Measurements from ENCODE around the gene C12orf42. TPM values are rescaled to one million over a fixed set of nuclear protein-coding genes. Genes with fewer than 3 reads are reported as not detected.

C12orf42 gene
- total and polyA plus RNA-seq, 7 donors = not detected

DNA sequence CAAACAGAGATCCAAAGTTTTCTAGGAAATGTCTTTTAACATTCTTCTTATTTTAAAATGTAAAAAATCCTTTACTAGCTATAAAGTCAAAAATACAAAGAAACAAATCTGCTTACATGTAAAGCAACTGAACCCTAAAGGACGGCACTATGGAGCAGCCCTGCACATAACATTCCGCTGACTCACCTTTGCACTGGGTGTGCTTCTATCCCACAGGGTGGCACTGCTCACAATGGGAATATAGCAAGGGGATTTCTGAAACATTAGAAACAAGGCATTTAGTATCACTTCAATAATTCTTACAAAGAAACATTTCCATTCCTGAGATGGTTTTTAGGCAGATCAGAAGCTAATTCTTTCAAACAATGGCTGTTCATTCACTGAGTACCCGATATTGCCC lies 94.3 kb downstream of the C12orf42 start:
- DNase-seq (no peak), ATAC-seq (no peak)
- Histone ChIP-seq H3K27me3 (ENCODE audit: insufficient read depth in 3 of 3, low read length in 2 of 3) (no peaks in the 10 kb centered on the region), H3K4me1 (no peaks in the 10 kb centered on the region), H3K27ac (no peak overlapping the region), H3K4me3 (no peak overlapping the region), H3K36me3 (ENCODE audit: insufficient read depth in 1 of 2, low read depth in 1 of 2) (no peaks in the 10 kb centered on the region), H3K9me3 (no peaks in the 10 kb centered on the region)
- WGBS, 3 donors = 76 to 84% (median 81%) methylated on average over 3 of the region's 3 CpGs
- no peak for TF ChIP-seq CTCF (IDR thresholded peaks at IDR 0.05)
- intact Hi-C loops (cut with DNase I) = no loop called here

- Histone ChIP-seq H3K27ac (no peak overlapping the region), H3K9me3 (no peaks in the 10 kb centered on the region), H3K36me3 (ENCODE audit: insufficient read depth in 1 of 2, low read depth in 1 of 2) (no peaks in the 10 kb centered on the region), H3K27me3 (ENCODE audit: insufficient read depth in 3 of 3, low read length in 2 of 3) (no peaks in the 10 kb centered on the region), H3K4me3 (no peak overlapping the region), H3K4me1 (no peaks in the 10 kb centered on the region)
- ATAC-seq (no peak), DNase-seq (no peak)
- intact Hi-C loops (cut with DNase I) = no loop called here
- WGBS, 3 donors = 83 to 91% (median 84%) methylated on average over 1 of the region's 1 CpG
- TF ChIP-seq CTCF (IDR thresholded peaks at IDR 0.05) = no peak
Measured at GRCh38 chr12:103399986-103400385, 95.8 kb downstream of the C12orf42 start.

DNA sequence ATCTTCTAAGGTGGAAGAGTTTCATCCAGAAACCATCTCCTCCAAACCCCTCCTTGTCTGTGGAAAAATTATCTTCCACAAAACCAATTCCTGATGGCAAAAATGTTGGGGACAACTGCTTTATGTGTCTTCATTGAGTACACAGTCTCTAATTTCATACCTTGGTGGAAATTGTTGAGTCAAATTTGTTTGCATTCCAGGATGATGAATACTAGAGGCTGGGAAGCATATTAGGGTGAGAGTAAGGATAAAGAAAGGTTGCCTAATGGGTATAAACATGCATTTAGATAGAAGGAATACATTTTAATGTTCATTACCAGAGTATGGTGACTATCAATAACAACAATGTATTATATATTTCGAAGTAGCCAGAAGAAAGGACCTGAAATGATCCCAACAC lies 98.2 kb downstream of the C12orf42 start:
- ATAC-seq (no peak), DNase-seq (no peak)
- no peaks in the 10 kb centered on the region for H3K27me3 ChIP-seq (ENCODE audit: insufficient read depth in 3 of 3, low read length in 2 of 3)
- 0 to 47% (median 31%) methylated on average over 1 of the region's 1 CpG for WGBS, 3 donors
- H3K4me3 ChIP-seq = no peak overlapping the region
- TF ChIP-seq CTCF (IDR thresholded peaks at IDR 0.05) = no peak
- H3K27ac ChIP-seq = no peak overlapping the region
- peaks cover under 1% of the 10 kb centered on the region for H3K9me3 ChIP-seq
- H3K36me3 ChIP-seq (ENCODE audit: insufficient read depth in 1 of 2, low read depth in 1 of 2) = no peaks in the 10 kb centered on the region
- intact Hi-C loops (cut with DNase I) = no loop called here
- H3K4me1 ChIP-seq = no peaks in the 10 kb centered on the region

DNA sequence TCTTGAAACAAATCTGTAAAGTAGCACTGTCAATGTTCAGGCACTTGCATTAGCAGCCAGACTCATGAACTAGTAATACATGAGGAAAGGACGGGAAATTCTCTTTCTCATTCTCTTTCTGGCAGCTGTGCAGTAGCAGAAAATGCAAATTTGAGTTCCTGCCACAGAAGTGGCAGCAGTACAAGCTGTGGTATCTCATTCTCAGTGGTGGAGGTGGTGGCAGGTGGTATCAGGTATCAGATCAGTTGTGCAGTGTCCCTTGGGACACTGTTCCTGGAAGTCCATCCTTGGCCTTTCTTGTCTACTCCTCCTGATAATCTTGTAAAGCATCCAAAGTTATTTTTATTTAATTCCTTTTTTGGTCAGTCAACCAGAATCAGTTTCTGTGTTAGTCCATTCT lies 103.0 kb downstream of the C12orf42 start:
- Histone ChIP-seq H3K4me1 (no peaks in the 10 kb centered on the region), H3K9me3 (peaks cover 3% of the 10 kb centered on the region), H3K4me3 (no peak overlapping the region), H3K27ac (no peak overlapping the region), H3K36me3 (ENCODE audit: insufficient read depth in 1 of 2, low read depth in 1 of 2) (no peaks in the 10 kb centered on the region), H3K27me3 (ENCODE audit: insufficient read depth in 3 of 3, low read length in 2 of 3) (no peaks in the 10 kb centered on the region)
- ATAC-seq = no peak
- intact Hi-C loops (cut with DNase I) = no loop called here
- TF ChIP-seq CTCF (IDR thresholded peaks at IDR 0.05) = no peak
- no peak for DNase-seq
- 23 to 39% (median 24%) methylated on average over 1 of the region's 1 CpG for WGBS, 3 donors

- intact Hi-C loops (cut with DNase I) = no loop called here
- ATAC-seq = no peak
- Histone ChIP-seq H3K27me3 (ENCODE audit: insufficient read depth in 3 of 3, low read length in 2 of 3) (no peaks in the 10 kb centered on the region), H3K4me3 (no peak overlapping the region), H3K27ac (no peak overlapping the region), H3K36me3 (ENCODE audit: insufficient read depth in 1 of 2, low read depth in 1 of 2) (no peaks in the 10 kb centered on the region), H3K9me3 (peaks cover 3% of the 10 kb centered on the region), H3K4me1 (no peaks in the 10 kb centered on the region)
- TF ChIP-seq CTCF (IDR thresholded peaks at IDR 0.05) = no peak
- no peak for DNase-seq
- 84 to 88% (median 86%) methylated on average over 4 of the region's 4 CpGs for WGBS, 3 donors
Measured at GRCh38 chr12:103391103-103391502, 104.7 kb downstream of the C12orf42 start.

Data from psoas muscle (tissue), 8 donors.